CD4-positive, alpha-beta memory T cell (primary cell): Measurements from ENCODE around the gene NATD1. TPM values are rescaled to one million over a fixed set of nuclear protein-coding genes. Genes with fewer than 3 reads are reported as not detected.

Experiments used
- polyA plus RNA-seq, 2 donors: library from polyadenylated mRNA; unstranded; fragments of 300-500 nt; fragmentation: Illumina TruSeq; gene quantifications; one replicate each; pipeline ENCODE4 v1.2.3, GENCODE V29; 2021
- total RNA-seq, 2 experiments: library from RNA; stranded (reverse); gene quantifications; one replicate each; pipeline ENCODE4 v1.2.3, GENCODE V29; 2021

The NATD1 gene
- total and polyA plus RNA-seq, 4 experiments from 2014 or later = 0.32 to 13.5 (median 7.7) TPM

Other genes with a start within 250 kb of the NATD1 start
- 100 to 1,000 TPM; 135 to 140 TPM for gene USP22, start 210.4 kb downstream of the NATD1 start, total RNA-seq
- gene USP22, start 210.4 kb downstream of the NATD1 start, polyA plus RNA-seq = 10 to 100 TPM; 14.4 to 37.7 TPM
- gene DHRS7B, start 126.4 kb downstream of the NATD1 start, total RNA-seq = 1 to 10 TPM; 8.2 to 9.5 TPM
- 10 to 100 TPM; 10.0 to 10.5 TPM for gene DHRS7B, start 126.4 kb downstream of the NATD1 start, polyA plus RNA-seq
- 10 to 100 TPM; 18.6 to 21.7 TPM for gene TMEM11, start 39.2 kb downstream of the NATD1 start, total RNA-seq
- gene TMEM11, start 39.2 kb downstream of the NATD1 start, polyA plus RNA-seq = 10 to 100 TPM; 35.6 to 38.6 TPM
- 10 to 100 TPM; 52.6 to 63.2 TPM for gene MAP2K3, start 31.3 kb upstream of the NATD1 start, total RNA-seq
- gene MAP2K3, start 31.3 kb upstream of the NATD1 start, polyA plus RNA-seq = 10 to 100 TPM; 48.5 to 88.9 TPM
- not detected for gene KCNJ12, start 122.9 kb upstream of the NATD1 start, total RNA-seq
- not detected for gene KCNJ12, start 122.9 kb upstream of the NATD1 start, polyA plus RNA-seq